Activated naive CD8-positive, alpha-beta T cell treated with anti-CD3 and anti-CD28 coated beads for 36 hours (primary cell): ENCODE measurements around the gene NPTXR. TPM values are rescaled to one million over a fixed set of nuclear protein-coding genes. Genes with fewer than 3 reads are reported as not detected.
A peak's percentile ranks its signal among the peaks of the same experiment; 100 is the strongest.

Experiments used
- DNase-seq: peaks from one replicate; pipeline ENCODE4 v3.0.0; 2021
- H3K27ac Mint-ChIP-seq: one replicate; pipeline ENCODE4 v1.8.0; 2022; ENCODE audit warnings: mild to moderate bottlenecking, moderate library complexity, mixed read lengths
- H3K27me3 Mint-ChIP-seq: one replicate; pipeline ENCODE4 v1.8.0; 2022; ENCODE audit warnings: mild to moderate bottlenecking, mixed read lengths
- H3K36me3 Mint-ChIP-seq: one replicate; pipeline ENCODE4 v1.8.0; 2021; ENCODE audit warnings: mild to moderate bottlenecking, mixed read lengths
- H3K4me1 Mint-ChIP-seq: one replicate; pipeline ENCODE4 v1.8.0; 2021; ENCODE audit warnings: mixed read lengths
- H3K4me3 Mint-ChIP-seq: one replicate; pipeline ENCODE4 v1.8.0; 2022; ENCODE audit warnings: mild to moderate bottlenecking, moderate library complexity, mixed read lengths
- H3K9me3 Mint-ChIP-seq: one replicate; pipeline ENCODE4 v1.8.0; 2022; ENCODE audit warnings: mixed read lengths
- total RNA-seq, 2 experiments: library from RNA; stranded (reverse); gene quantifications; one replicate each; pipeline ENCODE4 v1.2.3, GENCODE V29; 2021

Gene NPTXR
- total RNA-seq, 2 experiments from 2014 or later = 0.85 to 0.88 TPM

- H3K4me3 Mint-ChIP-seq = peak within 1 kb of the TSS; percentile 94
- peaks cover 57% of the 10 kb centered on the region for H3K4me1 Mint-ChIP-seq
Measured at GRCh38 chr22:38872172-38872830, 28.5 kb upstream of the NPTXR start, which contains the start of gene CBX6. CBX6 (minus strand) TSS chr22:38872216; CDS start chr22:38872190, 26 bp downstream.

GRCh38 chr22:38871360-38872171 is 27.7 kb upstream of the NPTXR start:
- Mint-ChIP-seq H3K4me1 (peaks cover 57% of the 10 kb centered on the region), H3K27me3 (no peaks in the 10 kb centered on the region), H3K4me3 (peak overlapping the region; percentile 94), H3K27ac (peak overlapping the region; percentile 94), H3K36me3 (peaks cover 28% of the 10 kb centered on the region), H3K9me3 (no peaks in the 10 kb centered on the region)
- DNase-seq = peak; percentile 39

More at GRCh38 chr22:38872172-38872830, 28.5 kb upstream of the NPTXR start, which contains the start of gene CBX6:
- H3K9me3 Mint-ChIP-seq = no peaks in the 10 kb centered on the region
- DNase-seq = peak; percentile 96
- H3K27me3 Mint-ChIP-seq = no peaks in the 10 kb centered on the region
- peak within 1 kb of the TSS; percentile 94 for H3K27ac Mint-ChIP-seq
- peaks cover 28% of the 10 kb centered on the region for H3K36me3 Mint-ChIP-seq

DNA sequence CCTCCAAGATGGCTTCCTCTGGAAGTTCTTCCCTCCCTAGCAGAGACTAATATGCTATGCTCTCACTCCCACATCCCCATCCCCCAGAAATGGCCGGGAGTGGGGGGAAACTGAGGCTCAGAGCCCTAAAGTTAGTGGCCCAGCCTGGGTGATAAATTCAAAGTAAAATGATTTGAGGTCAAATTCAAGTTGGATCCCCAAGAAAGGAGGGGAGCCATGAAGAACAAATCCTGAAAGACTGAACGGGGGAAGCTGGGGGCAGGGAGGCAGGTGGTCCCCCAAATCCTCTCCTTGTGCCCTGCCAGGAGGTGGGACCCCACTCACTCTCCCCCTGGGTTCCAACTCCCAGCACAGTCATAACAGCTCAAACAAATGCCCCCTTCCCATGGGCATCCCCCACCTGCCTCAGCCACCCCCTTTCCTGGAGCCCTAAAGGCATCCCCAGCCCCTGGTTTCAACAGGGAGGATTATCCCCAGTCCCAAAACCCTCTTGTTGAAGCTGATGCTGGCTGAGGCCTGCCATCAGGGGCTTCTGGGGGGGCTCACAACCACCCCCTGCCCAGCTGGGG is 27.0 kb upstream of the NPTXR start:
- no peaks in the 10 kb centered on the region for H3K9me3 Mint-ChIP-seq
- no peak for DNase-seq
- H3K27me3 Mint-ChIP-seq = no peaks in the 10 kb centered on the region
- H3K4me3 Mint-ChIP-seq = peak overlapping the region; percentile 94
- H3K27ac Mint-ChIP-seq = peak overlapping the region; percentile 94
- peaks cover 53% of the 10 kb centered on the region for H3K4me1 Mint-ChIP-seq
- H3K36me3 Mint-ChIP-seq = peaks cover 28% of the 10 kb centered on the region

DNA sequence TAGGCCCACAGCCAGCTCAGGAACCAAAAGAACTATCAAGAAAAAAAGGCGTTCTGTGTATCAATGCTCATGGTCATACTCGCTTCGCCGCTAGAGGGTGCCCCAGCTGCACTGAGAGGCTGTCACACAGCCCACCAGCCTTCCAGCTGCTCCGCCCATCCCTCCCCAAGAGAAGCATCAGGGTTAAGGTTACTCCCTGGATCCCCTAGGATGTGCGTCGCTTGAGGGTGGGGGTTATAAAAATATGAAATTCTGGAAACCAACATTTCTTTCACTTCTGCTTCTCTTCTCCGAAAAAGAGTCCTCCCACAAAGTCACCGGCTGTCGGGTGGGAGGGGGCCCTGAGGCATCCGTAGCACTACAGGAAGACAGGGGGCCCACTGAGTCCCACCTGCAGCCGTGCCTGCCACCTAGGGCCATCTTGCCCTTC is 26.5 kb upstream of the NPTXR start:
- peak overlapping the region; percentile 94 for H3K4me3 Mint-ChIP-seq
- peak; percentile 85 for DNase-seq
- peaks cover 30% of the 10 kb centered on the region for H3K36me3 Mint-ChIP-seq
- H3K27me3 Mint-ChIP-seq = no peaks in the 10 kb centered on the region
- no peaks in the 10 kb centered on the region for H3K9me3 Mint-ChIP-seq
- H3K4me1 Mint-ChIP-seq = peaks cover 53% of the 10 kb centered on the region
- peak overlapping the region; percentile 94 for H3K27ac Mint-ChIP-seq

DNA sequence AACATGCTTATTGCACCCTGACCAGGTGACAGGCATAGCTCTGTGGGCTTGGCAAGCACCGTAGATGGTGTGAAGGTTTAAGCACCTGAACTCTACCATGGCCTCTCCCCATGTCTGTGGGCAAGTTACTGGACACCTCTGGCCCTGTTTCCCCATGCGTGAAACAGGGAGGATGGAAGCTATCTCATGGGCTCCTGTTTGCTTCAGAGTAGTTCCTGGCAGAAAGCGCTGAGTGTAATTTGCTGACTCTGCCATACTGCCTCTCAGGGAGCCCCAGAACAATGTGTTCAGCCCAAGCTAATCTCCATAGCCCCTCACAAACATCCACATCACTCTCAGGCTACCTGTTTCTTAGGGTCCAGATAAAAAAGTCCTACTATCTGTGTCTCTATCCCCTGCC is 25.8 kb upstream of the NPTXR start:
- Mint-ChIP-seq H3K9me3 (no peaks in the 10 kb centered on the region), H3K36me3 (peaks cover 30% of the 10 kb centered on the region), H3K4me1 (peaks cover 47% of the 10 kb centered on the region), H3K27me3 (no peaks in the 10 kb centered on the region), H3K4me3 (peak overlapping the region; percentile 94), H3K27ac (peak overlapping the region; percentile 94)
- DNase-seq = no peak

DNA sequence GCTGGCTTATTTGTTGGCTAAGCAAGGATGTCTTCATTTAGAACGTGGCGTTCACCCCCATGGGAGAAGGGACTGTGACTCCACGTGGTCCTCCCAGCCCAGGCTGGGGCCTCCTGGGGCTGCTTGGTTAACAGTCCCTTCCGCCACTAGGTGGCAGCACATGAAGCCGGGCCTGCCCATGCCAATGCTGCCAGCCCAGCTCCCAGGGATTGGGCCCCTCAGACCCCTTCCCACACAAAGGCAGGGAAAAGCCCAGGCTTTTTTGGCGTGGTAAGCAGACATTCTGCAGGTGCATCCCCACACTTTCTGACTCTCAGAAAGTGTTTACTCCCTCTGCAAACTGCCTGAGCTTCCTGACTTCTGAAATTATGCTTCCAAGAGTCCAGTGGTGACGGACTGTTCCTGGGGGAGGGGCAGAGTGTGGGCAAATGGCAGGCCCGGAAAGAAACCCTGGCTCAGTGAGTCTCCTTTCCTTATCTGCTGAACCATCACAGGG is 25.1 kb upstream of the NPTXR start:
- H3K36me3 Mint-ChIP-seq = peaks cover 30% of the 10 kb centered on the region
- H3K9me3 Mint-ChIP-seq = no peaks in the 10 kb centered on the region
- H3K27me3 Mint-ChIP-seq = no peaks in the 10 kb centered on the region
- peak overlapping the region; percentile 30 for H3K4me3 Mint-ChIP-seq
- H3K27ac Mint-ChIP-seq = peak overlapping the region; percentile 49
- peaks cover 43% of the 10 kb centered on the region for H3K4me1 Mint-ChIP-seq
- DNase-seq = peak; percentile 84

DNA sequence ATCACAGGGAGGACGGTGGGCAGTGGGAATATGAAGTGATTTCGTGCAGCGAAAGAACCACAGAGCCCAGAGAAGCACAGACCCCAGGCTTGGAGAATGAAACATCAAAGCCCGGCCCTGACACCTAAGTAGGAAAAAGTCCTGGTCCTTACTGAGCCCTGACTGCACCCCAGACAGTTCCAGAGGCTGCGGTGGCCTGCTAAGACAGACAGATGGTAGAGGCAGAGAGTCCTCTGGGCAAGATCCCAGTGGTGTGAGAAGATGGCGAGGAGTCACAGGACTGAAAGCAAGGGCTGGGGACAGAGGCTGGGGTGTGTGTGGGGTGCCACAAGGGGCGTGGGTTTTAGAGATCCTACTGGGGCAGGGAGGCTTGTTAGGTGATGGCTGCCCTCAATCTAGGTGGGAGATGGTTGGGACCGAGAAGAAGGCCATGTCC is 24.5 kb upstream of the NPTXR start:
- Mint-ChIP-seq H3K36me3 (peaks cover 30% of the 10 kb centered on the region), H3K4me3 (peak overlapping the region; percentile 30), H3K27me3 (no peaks in the 10 kb centered on the region), H3K4me1 (peaks cover 36% of the 10 kb centered on the region), H3K27ac (peak overlapping the region; percentile 66), H3K9me3 (no peaks in the 10 kb centered on the region)
- DNase-seq = no peak

DNA sequence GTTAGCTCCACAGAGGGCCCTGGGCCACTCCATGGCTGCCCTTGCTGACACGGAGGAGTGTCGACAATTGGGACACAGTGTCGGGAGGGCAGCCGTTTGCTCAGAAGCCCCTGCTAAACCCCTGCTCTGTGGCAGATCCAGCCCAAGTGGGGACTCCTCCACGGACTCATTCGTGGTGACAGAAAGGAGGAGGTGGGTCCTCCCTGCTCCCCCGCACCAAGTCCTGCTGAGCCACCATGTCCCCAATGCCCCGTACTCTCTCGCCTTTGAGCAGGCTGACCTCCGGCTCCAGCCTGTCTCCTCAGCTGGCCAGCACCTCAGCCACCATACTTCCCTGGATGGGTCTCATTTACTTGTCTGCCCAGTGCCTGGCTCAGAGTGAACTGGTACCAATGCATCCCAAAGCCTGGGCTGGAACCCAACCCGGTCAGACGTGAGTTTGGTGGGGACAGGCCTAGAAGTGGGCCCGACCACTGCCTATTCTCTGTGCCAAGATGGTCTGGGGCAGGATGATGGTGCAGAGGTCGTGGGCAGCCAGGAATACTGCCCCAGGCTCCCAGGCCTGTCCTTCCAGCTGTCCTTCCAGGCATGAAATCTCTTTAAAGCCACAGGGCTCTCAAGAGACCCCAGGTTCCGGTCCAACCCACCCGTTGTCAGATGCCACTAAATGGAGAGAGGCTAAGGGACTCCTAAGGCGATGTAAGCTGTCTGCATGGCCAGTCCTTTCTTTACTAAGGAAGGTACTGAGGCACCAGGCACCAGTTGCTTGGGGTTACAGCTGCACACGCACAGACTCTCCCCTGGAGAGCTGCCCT is 23.9 kb upstream of the NPTXR start:
- peaks cover 35% of the 10 kb centered on the region for H3K4me1 Mint-ChIP-seq
- peak overlapping the region; percentile 66 for H3K27ac Mint-ChIP-seq
- H3K4me3 Mint-ChIP-seq = no peak overlapping the region
- no peaks in the 10 kb centered on the region for H3K9me3 Mint-ChIP-seq
- H3K27me3 Mint-ChIP-seq = no peaks in the 10 kb centered on the region
- peaks cover 30% of the 10 kb centered on the region for H3K36me3 Mint-ChIP-seq
- DNase-seq = no peak

DNA sequence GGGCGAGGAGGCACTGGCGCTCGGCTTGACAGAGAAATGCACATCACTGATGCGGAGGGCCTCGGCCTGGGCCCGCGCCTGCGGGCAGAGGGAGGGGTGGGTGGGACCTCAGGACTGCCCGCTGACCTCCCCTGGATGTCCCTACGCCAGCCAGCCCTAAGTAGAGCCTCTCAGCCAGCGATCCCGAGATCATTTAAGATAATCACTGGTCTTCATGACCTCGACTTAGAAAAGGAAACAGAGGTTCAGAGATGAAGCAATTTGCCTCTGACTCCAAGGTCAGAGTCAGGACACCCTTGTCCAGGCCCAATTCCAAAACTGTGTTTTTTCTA is 23.3 kb upstream of the NPTXR start:
- Mint-ChIP-seq H3K4me1 (peaks cover 31% of the 10 kb centered on the region), H3K9me3 (no peaks in the 10 kb centered on the region), H3K4me3 (no peak overlapping the region), H3K27ac (no peak overlapping the region), H3K36me3 (peaks cover 30% of the 10 kb centered on the region), H3K27me3 (no peaks in the 10 kb centered on the region)
- DNase-seq = no peak

- DNase-seq = no peak
- Mint-ChIP-seq H3K4me1 (peaks cover 31% of the 10 kb centered on the region), H3K27ac (no peak overlapping the region)
Measured at GRCh38 chr22:38866399-38867123, 22.7 kb upstream of the NPTXR start.

DNA sequence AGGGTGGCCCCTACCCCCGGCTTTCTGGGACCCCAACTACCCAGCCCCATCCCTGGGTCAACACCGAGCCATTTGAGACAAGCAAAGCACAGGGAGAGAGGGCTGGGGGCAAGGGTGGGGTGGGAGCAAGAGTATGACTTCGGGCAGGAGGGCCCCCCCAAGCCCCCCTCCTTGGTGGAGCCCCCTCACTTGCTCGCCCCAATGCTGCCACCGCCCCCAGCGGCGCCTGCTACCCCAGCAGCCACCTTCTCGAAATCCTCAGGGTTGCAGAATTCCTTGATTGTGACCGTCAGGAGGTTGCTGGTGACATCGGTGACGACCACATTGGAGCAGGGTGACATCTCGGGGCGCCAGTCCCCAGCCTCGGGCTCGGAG is 22.2 kb upstream of the NPTXR start:
- Mint-ChIP-seq H3K4me1 (peaks cover 30% of the 10 kb centered on the region), H3K9me3 (no peaks in the 10 kb centered on the region), H3K27ac (no peak overlapping the region), H3K27me3 (no peaks in the 10 kb centered on the region), H3K36me3 (peaks cover 29% of the 10 kb centered on the region), H3K4me3 (no peak overlapping the region)
- no peak for DNase-seq

More at GRCh38 chr22:38866399-38867123, 22.7 kb upstream of the NPTXR start:
- Mint-ChIP-seq H3K27me3 (no peaks in the 10 kb centered on the region), H3K9me3 (no peaks in the 10 kb centered on the region), H3K36me3 (peaks cover 30% of the 10 kb centered on the region), H3K4me3 (no peak overlapping the region)

DNA sequence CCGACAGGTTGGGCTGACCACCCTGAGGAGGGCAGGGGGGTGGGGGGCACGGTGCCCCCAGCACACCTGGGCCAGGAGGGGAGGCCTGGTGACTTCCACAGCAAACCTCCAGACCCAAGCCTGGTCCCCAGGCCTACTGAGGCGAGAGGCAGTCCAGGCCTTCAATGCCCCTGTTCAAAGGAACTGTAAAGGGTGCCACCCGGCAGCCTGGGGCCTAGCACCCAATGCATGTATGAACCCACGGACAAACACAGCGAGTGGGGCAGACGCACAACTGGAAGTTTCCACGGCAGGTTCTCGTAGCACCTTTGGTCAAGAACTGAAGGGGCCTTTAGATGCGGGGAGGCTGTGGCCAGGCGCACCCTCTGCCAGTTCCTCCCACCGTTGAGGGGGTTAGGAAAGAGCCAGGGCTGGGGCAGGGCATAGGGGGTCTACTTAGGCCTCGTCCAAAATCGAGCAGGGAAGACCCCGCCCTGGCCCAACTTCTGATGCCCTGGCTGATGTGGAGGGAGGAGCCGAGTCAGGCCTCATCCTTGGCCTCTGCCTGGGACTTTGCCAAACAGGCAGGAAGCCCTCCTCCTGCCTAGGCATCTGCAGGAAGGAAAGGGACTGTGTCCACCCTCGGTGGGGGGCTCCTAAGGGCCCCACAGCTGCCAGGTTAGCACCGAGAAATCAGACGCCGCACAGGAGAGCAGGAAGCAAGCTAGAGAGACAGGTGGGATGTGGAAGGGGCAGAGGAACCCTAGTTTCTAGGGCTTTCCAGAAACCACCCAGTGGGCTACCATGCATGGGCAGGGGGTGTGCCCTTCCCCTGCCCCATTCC is 21.6 kb upstream of the NPTXR start:
- peaks cover 23% of the 10 kb centered on the region for H3K36me3 Mint-ChIP-seq
- no peak for DNase-seq
- no peak overlapping the region for H3K4me3 Mint-ChIP-seq
- no peaks in the 10 kb centered on the region for H3K9me3 Mint-ChIP-seq
- peak overlapping the region; percentile 67 for H3K27ac Mint-ChIP-seq
- H3K4me1 Mint-ChIP-seq = peaks cover 24% of the 10 kb centered on the region
- H3K27me3 Mint-ChIP-seq = no peaks in the 10 kb centered on the region

DNA sequence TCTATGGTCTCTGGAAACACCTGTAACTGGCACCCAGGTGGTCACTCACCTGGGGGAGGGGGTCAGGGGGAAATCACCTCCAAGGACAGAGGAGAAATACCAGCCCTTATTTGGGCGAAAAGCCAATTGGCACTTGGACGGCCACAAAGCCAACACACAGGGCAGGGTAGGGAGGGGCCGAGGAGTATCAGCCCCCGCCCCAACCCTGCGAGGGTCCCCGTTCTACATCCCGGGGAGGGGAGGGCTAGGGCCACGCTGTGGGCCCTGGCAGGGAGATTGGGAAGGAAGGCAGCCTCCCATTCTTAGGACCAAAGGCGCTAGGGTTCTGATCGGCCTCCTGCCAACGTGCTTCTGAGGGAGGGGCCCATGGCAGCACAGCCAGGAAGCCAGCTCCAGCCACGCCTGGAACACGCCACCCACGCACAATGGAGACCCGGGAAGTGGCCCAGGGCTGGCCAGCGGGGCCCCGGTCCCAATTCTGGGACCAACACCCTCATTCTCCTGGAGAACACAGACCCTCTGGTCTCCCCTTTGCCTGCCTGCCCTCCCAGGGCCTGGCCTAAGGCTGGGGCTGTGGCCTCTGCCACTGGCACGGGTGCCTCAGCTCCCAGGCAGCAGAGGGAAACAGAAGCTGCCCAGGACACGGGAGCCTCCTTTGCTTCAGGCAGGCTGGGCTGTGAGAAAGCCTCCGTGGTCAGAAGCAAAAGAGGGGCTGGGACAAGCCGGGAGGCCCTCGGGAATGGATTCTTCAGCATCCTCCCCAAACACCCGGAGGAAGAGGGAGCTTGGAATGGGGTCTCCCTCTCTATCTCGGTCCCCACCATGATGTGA is 20.7 kb upstream of the NPTXR start:
- H3K9me3 Mint-ChIP-seq = no peaks in the 10 kb centered on the region
- no peak for DNase-seq
- peaks cover 16% of the 10 kb centered on the region for H3K4me1 Mint-ChIP-seq

More for the DNA sequence above, 20.7 kb upstream of the NPTXR start:
- H3K27me3 Mint-ChIP-seq = no peaks in the 10 kb centered on the region
- H3K36me3 Mint-ChIP-seq = peaks cover 14% of the 10 kb centered on the region
- no peak overlapping the region for H3K4me3 Mint-ChIP-seq
- no peak overlapping the region for H3K27ac Mint-ChIP-seq
